Vagina (tissue), 2 donors: ENCODE data around the gene SLBP.

Experiments
- CTCF ChIP-seq, 3 experiments: fragments of 450-650 bp in 2 of 3; fragments of 200-600 bp in 1 of 3; sonication (generic) in 1 of 3; IDR thresholded peaks; one replicate each; pipeline ENCODE4 v1.5.1; 2017 to 2019; ENCODE audit warnings: antibody characterized with exemption in 3 of 3, mild to moderate bottlenecking in 2 of 3, moderate library complexity in 2 of 3
- POLR2A ChIP-seq, 2 donors: fragments of 450-650 bp; IDR thresholded peaks; one replicate each; pipeline ENCODE4 v1.6.1; 2017; ENCODE audit warnings: antibody characterized with exemption in 2 of 2, mild to moderate bottlenecking in 2 of 2, moderate library complexity in 2 of 2

- no peak for TF ChIP-seq CTCF (IDR thresholded peaks at IDR 0.05)
- no peak for TF ChIP-seq POLR2A (IDR thresholded peaks at IDR 0.05)
Measured at GRCh38 chr4:1669270-1669669, 42.8 kb downstream of the SLBP start.
